Subcutaneous abdominal adipose tissue (tissue), 5 donors: ENCODE data around the gene GPR108.

Experiments used
- H3K27ac ChIP-seq: one replicate; pipeline ENCODE4 v1.7.0; 2013; ENCODE audit warnings: low read depth, mild to moderate bottlenecking, inconsistent platforms, low read length, moderate library complexity
- H3K27me3 ChIP-seq, 5 donors: one replicate each; pipeline ENCODE4 v1.7.0; 2013; ENCODE audit warnings: low read length in 5 of 5, inconsistent platforms in 1 of 5; ENCODE audit not compliant: control insufficient read depth in 5 of 5, insufficient read depth in 4 of 5
- H3K36me3 ChIP-seq, 5 donors: one replicate each; pipeline ENCODE4 v1.7.0; 2013; ENCODE audit warnings: low read length in 5 of 5; ENCODE audit not compliant: control insufficient read depth in 5 of 5, insufficient read depth in 5 of 5
- H3K4me1 ChIP-seq, 5 donors: one replicate each; pipeline ENCODE4 v1.7.0; 2013; ENCODE audit warnings: low read length in 5 of 5, mild to moderate bottlenecking in 3 of 5, moderate library complexity in 1 of 5; ENCODE audit not compliant: control insufficient read depth in 5 of 5, insufficient read depth in 5 of 5
- H3K4me3 ChIP-seq, 5 donors: one replicate each; pipeline ENCODE4 v1.7.0; 2013; ENCODE audit warnings: low read length in 5 of 5, low read depth in 1 of 5
- H3K9ac ChIP-seq, 5 donors: one replicate each; pipeline ENCODE4 v1.7.0; 2013; ENCODE audit warnings: low read length in 5 of 5, mild to moderate bottlenecking in 4 of 5, moderate library complexity in 3 of 5
- H3K9me3 ChIP-seq, 5 donors: one replicate each; pipeline ENCODE4 v1.7.0; 2013; ENCODE audit warnings: low read length in 5 of 5; ENCODE audit not compliant: control insufficient read depth in 5 of 5
- donor health status: healthy.
- donor health status: healthy.
- donor health status: healthy.
- donor health status: healthy.
- donor health status: healthy.

The GPR108 gene

DNA sequence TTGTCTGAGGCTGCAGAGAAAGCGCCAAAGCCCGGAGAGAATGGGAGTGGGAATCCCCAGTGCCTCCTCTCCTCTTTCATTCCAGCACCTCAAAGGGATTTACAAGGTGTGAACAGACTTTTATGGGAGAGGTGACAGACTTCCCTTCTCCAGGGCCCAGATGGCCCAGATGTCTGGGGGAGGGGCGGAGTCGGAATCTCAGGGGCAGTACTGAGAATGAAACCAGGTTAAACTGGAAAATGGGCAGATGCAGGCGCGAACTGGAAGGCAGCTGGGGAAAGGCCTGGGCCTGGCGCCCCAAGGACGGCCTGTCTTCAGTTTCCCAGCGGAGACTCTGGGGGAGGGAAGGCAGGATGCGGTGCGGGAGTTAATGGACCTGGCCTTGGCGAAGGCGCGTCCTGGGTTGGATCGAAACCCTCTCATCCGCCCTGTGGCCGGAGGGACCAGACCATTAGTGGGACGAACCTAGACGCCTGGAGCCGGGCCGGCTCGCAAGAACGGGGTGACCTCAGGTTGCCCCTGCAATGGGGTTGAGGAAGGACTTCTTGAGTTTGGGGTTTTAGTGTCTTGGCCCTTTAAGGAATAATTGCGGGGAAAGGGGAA is 1.5 kb upstream of the GPR108 start:
- no peaks in the 10 kb centered on the region for H3K9me3 ChIP-seq
- peaks cover 0 to 15% (median 13%) of the 10 kb centered on the region in 5 donors for H3K36me3 ChIP-seq
- peak overlapping the region; percentile 97 for H3K27ac ChIP-seq
- H3K4me3 ChIP-seq, result peak overlapping the region; percentile 43 to 69 (median 61)
- peaks cover 12 to 72% (median 58%) of the 10 kb centered on the region in 5 donors for H3K4me1 ChIP-seq
- peak overlapping the region; percentile 7 to 79 (median 62) for H3K9ac ChIP-seq
- no peaks in the 10 kb centered on the region for H3K27me3 ChIP-seq

DNA sequence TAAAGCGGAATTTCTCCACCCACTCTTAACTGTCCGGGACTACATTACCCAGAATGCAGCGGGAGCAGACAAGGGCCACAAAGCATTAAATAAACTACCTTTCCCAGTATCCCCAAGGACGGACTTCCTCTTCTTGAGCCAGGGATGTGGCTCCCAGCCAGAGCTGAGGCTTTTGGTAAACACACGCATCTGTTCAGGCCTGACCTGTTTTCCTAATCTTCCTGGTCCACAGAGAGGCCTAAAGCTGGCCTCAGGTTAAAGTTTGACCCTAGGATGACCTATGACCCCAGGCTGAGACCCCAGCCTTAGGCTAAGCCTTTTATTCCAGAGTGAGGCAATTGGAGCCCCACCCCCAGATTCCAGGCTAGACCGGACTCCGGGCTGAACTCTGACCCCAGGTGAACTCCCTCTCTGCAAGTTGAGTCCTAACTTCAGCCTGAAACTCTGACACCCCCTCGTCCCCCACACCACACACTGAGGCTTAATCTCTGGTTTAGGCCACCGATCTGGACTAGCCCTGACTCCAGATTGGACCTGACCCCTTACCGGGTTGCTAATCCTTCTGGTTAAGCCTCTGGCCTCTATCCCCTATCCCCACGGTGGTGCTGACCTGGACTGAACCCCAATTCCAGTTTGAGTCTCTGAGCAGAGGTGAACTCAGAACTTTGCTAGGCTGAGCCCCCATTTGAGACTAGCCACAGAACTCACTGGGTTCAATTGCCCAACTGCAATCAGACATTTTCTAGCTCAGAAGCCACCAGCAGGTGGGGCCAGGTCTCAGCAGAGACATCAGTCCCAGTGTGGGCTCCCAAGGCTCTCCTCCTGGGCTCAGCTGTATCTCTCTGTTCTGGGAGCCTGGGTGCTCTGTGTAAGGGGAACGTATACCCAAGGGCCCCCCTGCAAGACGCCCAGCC is 750 bp upstream of the GPR108 start:
- Histone ChIP-seq H3K9me3 (no peaks in the 10 kb centered on the region), H3K4me3 (peak overlapping the region; percentile 43 to 69 (median 61)), H3K27ac (peak overlapping the region; percentile 97), H3K9ac (peak overlapping the region; percentile 48 to 79 (median 56)), H3K36me3 (peaks cover 0 to 15% (median 12%) of the 10 kb centered on the region in 5 donors), H3K27me3 (no peaks in the 10 kb centered on the region), H3K4me1 (peaks cover 12 to 67% (median 52%) of the 10 kb centered on the region in 5 donors)

DNA sequence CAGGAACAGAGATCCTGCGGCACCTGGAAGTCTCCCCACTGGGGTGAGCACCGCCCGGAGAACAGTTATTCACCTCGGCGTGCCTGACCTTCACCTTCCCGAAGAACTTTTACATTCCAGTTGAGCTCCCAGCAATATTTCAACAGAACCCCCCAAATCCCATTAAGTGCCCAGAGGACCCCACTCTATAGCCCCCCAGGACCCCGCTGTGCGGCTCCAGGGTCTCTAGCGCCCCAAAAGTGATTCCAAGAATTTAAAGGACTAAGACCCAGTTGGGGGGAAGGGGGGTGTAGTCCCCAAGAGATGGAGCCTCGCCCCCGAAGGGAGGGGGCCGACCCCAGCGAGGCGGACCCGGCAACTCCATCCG is 480 bp downstream of the GPR108 start:
- peak overlapping the region; percentile 81 for H3K27ac ChIP-seq
- H3K9ac ChIP-seq, result peak overlapping the region in 4 of 5 donors; percentile 64 to 88 (median 80)
- H3K9me3 ChIP-seq, result no peaks in the 10 kb centered on the region
- H3K27me3 ChIP-seq, result no peaks in the 10 kb centered on the region
- peaks cover 12 to 56% (median 42%) of the 10 kb centered on the region in 5 donors for H3K4me1 ChIP-seq
- peaks cover 0 to 22% (median 20%) of the 10 kb centered on the region in 5 donors for H3K36me3 ChIP-seq
- peak overlapping the region; percentile 77 to 88 (median 87) for H3K4me3 ChIP-seq

DNA sequence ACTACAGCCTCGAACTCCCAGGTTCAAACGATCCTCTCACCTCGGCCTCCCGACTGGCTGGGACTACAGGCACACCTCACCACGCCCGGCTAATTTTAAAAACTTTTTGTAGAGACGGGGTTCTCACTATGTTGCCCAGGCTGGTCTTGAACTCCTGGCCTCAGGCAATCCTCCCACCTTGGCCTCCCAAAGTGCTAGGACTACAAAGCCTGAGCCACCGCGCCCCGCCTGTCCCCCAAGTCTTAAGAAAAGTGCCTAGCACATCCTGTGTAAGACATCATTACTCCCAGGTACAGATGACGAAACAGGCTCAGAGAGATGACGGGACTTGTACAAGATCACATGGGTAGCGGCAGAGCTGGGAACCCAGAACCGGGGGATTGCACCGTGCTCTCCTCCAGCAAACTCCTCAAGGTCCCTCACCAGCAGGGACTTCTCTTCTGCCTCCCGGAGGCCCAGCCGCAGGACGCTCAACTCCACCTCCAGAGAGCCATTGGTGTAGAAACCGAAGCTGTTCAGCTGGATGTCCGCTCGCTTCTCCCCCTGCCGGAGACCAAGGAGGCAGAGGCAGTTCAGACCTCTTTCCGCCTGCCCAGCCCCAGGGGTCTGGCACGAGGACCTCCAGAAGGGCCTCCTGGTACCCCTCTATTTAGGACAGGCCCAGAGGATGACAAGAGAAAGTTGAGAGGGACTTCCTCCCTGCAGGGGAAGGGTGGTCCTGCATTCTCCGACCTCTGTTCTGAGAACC is 1.0 kb downstream of the GPR108 start:
- H3K27ac ChIP-seq, result peak overlapping the region; percentile 81
- H3K9ac ChIP-seq, result peak overlapping the region in 4 of 5 donors; percentile 64 to 88 (median 80)
- H3K4me1 ChIP-seq, result peaks cover 9 to 53% (median 38%) of the 10 kb centered on the region in 5 donors

DNA sequence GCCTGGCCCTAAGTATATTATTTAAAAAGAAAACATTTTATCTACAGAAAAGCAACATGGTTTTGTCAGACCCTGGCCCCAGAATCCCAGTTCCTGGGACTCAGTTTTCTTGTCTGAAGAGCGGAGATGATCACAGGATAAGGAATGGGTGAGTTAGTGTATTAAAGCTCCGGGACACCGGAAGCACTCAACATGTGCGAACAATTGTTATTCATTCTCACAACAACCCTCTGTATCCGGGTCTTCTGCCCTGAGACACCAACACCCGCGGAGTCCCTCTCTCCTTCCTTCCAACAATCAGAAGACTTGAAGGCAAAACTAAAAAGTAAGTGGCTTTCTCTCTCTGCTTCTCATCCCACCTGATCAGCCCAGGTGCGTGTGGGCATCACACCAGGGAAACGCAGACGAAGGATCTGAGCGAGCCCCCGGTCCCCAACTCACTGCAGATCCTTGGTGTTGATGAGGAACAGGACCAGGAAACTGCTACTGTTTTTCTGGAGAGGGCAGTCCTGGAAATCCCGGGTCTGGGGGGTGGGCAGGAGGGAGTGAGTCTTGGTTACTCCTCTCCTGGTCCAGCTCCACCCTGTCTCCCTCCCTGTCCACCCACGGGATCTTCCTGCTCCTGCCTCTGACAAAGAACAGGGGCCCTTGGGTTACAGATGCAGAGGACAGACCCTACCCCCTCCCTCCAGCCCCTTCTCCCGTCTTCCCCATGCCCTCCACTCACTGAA is 2.0 kb downstream of the GPR108 start:
- Histone ChIP-seq H3K27ac (peak overlapping the region; percentile 81), H3K4me3 (no peak overlapping the region), H3K27me3 (no peaks in the 10 kb centered on the region), H3K36me3 (peaks cover 0 to 30% (median 28%) of the 10 kb centered on the region in 5 donors), H3K9ac (peak overlapping the region in 1 of 5 donors; percentile 66), H3K9me3 (no peaks in the 10 kb centered on the region), H3K4me1 (peaks cover 8 to 43% (median 33%) of the 10 kb centered on the region in 5 donors)

More for the DNA sequence above, 1.0 kb downstream of the GPR108 start:
- Histone ChIP-seq H3K27me3 (no peaks in the 10 kb centered on the region), H3K9me3 (no peaks in the 10 kb centered on the region), H3K36me3 (peaks cover 0 to 26% (median 25%) of the 10 kb centered on the region in 5 donors), H3K4me3 (peak overlapping the region; percentile 77 to 88 (median 87))

DNA sequence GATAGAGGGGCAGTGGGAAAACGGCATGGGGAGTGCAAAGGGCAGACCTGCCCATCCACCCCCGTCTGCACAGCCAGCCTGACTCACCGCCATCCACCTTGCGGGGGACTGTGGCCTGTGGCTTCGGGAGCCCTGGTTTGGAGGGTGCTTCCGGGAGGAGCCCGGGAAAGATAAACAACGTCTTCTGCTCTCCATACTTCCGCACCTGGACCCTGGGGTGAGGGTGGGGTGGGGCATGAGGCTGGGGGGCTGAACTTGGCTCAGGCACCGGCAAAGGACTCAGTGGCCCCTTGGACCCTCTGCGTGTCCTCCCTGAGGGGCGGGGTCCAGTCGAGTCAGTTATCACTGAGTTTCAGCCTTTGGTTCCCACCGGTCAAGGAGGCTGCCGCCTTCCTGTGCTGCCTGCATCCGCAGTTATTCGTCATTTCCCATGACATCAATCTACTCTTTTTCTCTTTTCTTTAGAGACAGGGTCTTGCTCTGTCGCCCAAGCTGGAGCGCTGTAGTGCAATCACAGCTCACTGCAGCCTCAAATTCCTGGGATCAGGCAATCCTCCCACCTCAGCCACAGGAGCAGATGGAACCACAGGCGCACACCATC is 3.2 kb downstream of the GPR108 start:
- peaks cover 8 to 37% (median 32%) of the 10 kb centered on the region in 5 donors for H3K4me1 ChIP-seq
- H3K36me3 ChIP-seq, result peaks cover 0 to 33% (median 28%) of the 10 kb centered on the region in 5 donors
- no peak overlapping the region for H3K4me3 ChIP-seq

DNA sequence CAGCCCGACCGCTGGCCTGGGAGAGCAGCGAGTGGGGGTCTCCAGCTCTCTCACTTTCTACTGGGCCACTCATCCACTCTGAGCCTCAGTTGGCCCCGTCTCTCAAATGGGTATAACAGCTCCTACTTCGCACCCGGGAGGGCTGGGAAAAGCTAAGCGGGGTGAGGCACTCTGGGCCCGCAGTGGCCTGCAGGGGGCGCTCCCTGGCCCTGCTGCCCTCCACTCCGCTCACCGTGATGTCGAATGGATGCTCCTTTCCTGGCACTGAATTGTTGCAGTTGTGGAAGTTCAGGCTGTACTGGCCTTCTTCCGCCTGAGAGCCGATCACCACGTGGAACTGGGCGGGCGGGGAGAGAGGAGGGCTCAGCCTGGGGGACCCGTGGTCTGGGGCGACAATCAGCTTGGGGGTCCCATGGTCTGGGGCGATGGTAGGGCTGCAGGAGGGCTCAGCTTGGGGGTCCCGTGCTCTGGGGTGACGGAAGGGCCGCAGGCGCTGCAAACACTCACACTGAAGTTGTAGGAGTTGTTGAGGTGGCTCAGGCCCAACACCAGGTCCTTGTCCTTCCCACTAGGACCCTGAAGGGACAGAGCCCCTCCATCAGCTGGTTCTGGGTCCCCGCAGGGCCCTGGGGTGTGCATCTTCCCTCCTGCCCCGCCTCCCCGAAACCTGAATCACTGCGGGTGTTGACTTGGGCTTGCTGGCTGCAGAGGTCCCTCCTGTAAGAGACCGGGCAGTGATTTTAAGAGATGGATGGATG is 3.9 kb downstream of the GPR108 start:
- Histone ChIP-seq H3K36me3 (peaks cover 0 to 33% (median 28%) of the 10 kb centered on the region in 5 donors), H3K27me3 (no peaks in the 10 kb centered on the region), H3K27ac (no peak overlapping the region), H3K9ac (no peak overlapping the region), H3K4me3 (no peak overlapping the region), H3K9me3 (no peaks in the 10 kb centered on the region), H3K4me1 (peaks cover 8 to 37% (median 32%) of the 10 kb centered on the region in 5 donors)

More for the DNA sequence above, 3.2 kb downstream of the GPR108 start:
- Histone ChIP-seq H3K27me3 (no peaks in the 10 kb centered on the region), H3K9me3 (no peaks in the 10 kb centered on the region), H3K27ac (no peak overlapping the region), H3K9ac (no peak overlapping the region)

DNA sequence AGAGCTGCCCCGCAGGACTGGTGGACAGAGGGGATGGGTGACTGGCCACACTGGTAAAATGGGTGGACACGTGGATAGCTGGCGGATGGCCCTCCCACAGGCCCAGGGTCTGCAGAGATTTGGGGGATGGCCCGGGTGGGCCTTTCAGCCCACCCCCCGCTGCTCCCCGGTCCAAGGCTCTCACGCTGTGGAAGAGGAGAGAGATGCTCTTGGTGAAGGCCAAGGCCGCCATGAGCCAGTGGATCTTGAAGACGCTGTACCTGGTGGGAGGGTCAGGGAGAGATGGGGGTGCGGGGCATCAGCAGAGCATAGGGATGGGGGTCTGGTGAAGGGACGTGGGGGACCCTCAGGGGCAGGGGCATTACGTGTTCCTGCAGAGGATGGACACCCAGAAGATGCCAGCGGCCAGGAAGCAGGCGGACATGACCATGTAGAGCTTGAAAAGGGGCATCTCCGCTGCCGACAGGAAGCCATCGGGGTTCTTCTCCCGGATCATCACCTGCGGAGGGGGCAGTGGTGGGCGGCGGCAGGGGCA is 4.5 kb downstream of the GPR108 start:
- peaks cover 3 to 37% (median 29%) of the 10 kb centered on the region in 5 donors for H3K4me1 ChIP-seq
- H3K36me3 ChIP-seq, result peaks cover 0 to 33% (median 28%) of the 10 kb centered on the region in 5 donors

More for the DNA sequence above, 4.5 kb downstream of the GPR108 start:
- Histone ChIP-seq H3K27ac (no peak overlapping the region), H3K4me3 (no peak overlapping the region), H3K9ac (no peak overlapping the region), H3K27me3 (no peaks in the 10 kb centered on the region), H3K9me3 (no peaks in the 10 kb centered on the region)
